Glutamatergic neuron (in vitro differentiated cells): ENCODE results near the gene ZNF548. TPM values are rescaled to one million over a fixed set of nuclear protein-coding genes. Genes with fewer than 3 reads are reported as not detected.

Experiments used
- DNase-seq: peaks from one replicate; pipeline ENCODE4 v3.0.0; 2022
- H3K27ac Mint-ChIP-seq: one replicate; pipeline ENCODE4 v1.8.0; 2020; ENCODE audit warnings: mild to moderate bottlenecking, mixed read lengths, inconsistent platforms; ENCODE audit not compliant: unreplicated experiment
- H3K27me3 Mint-ChIP-seq: one replicate; pipeline ENCODE4 v1.8.0; 2020; ENCODE audit warnings: mild to moderate bottlenecking, moderate library complexity, mixed read lengths, inconsistent platforms; ENCODE audit not compliant: unreplicated experiment
- H3K36me3 Mint-ChIP-seq: one replicate; pipeline ENCODE4 v1.8.0; 2020; ENCODE audit warnings: mild to moderate bottlenecking, mixed read lengths, inconsistent platforms; ENCODE audit not compliant: unreplicated experiment
- H3K4me1 Mint-ChIP-seq: one replicate; pipeline ENCODE4 v1.8.0; 2020; ENCODE audit warnings: mild to moderate bottlenecking, low read depth, mixed read lengths, inconsistent platforms; ENCODE audit not compliant: unreplicated experiment
- H3K4me3 Mint-ChIP-seq: one replicate; pipeline ENCODE4 v1.8.0; 2020; ENCODE audit warnings: mild to moderate bottlenecking, mixed read lengths, inconsistent platforms; ENCODE audit not compliant: unreplicated experiment
- H3K9me3 Mint-ChIP-seq: one replicate; pipeline ENCODE4 v1.8.0; 2020; ENCODE audit warnings: mild to moderate bottlenecking, moderate library complexity, mixed read lengths, inconsistent platforms; ENCODE audit not compliant: unreplicated experiment
- CTCF ChIP-seq: fragments of 200-600 bp; sonication (generic); IDR thresholded peaks from one replicate; pipeline ENCODE4 v1.5.0; 2021; ENCODE audit not compliant: partially characterized antibody, unreplicated experiment
- total RNA-seq: library from RNA; stranded (reverse); fragmentation: NEBNext Ultra II Directional; extraction: Animal tissue kit (Norgen Biotek cat#: 25700); gene quantifications from one replicate; pipeline ENCODE4 v1.2.1, GENCODE V29; 2021; ENCODE audit not compliant: unreplicated experiment

The ZNF548 gene
- total RNA-seq, 1 donor from 2014 or later: 35.4 TPM

- peak within 1 kb of the TSS; percentile 94 for H3K27ac Mint-ChIP-seq
- peaks cover 12% of the 10 kb centered on the region for H3K4me1 Mint-ChIP-seq
- H3K9me3 Mint-ChIP-seq: peaks cover 12% of the 10 kb centered on the region
- H3K4me3 Mint-ChIP-seq: peak within 1 kb of the TSS; percentile 92
- H3K36me3 Mint-ChIP-seq: peaks cover 20% of the 10 kb centered on the region
- peak; percentile 96 for DNase-seq
- no peak for TF ChIP-seq CTCF
- peaks cover 8% of the 10 kb centered on the region for H3K27me3 Mint-ChIP-seq
Observed at GRCh38 chr19:57435062-57435978, 45.7 kb downstream of the ZNF548 start, which contains the start of gene ZNF749. ZNF749 (plus strand) TSS chr19:57435325; CDS start chr19:57435579, 254 bp downstream.

GRCh38 chr19:57436417-57436816, 46.8 kb downstream of the ZNF548 start:
- peaks cover 15% of the 10 kb centered on the region for H3K9me3 Mint-ChIP-seq

GRCh38 chr19:57437931-57438330, 48.3 kb downstream of the ZNF548 start:
- no peak for DNase-seq
- Mint-ChIP-seq H3K27ac (no peak overlapping the region), H3K9me3 (peaks cover 15% of the 10 kb centered on the region), H3K36me3 (peaks cover 20% of the 10 kb centered on the region), H3K4me3 (no peak overlapping the region), H3K27me3 (peaks cover 11% of the 10 kb centered on the region), H3K4me1 (peaks cover 12% of the 10 kb centered on the region)
- TF ChIP-seq CTCF: no peak

More at GRCh38 chr19:57436417-57436816, 46.8 kb downstream of the ZNF548 start:
- Mint-ChIP-seq H3K4me1 (peaks cover 12% of the 10 kb centered on the region), H3K36me3 (peaks cover 20% of the 10 kb centered on the region), H3K27ac (peak overlapping the region; percentile 94), H3K4me3 (peak overlapping the region; percentile 92), H3K27me3 (peaks cover 11% of the 10 kb centered on the region)
- no peak for DNase-seq
- no peak for TF ChIP-seq CTCF

GRCh38 chr19:57438925-57439324, 49.3 kb downstream of the ZNF548 start:
- Mint-ChIP-seq H3K36me3 (peaks cover 18% of the 10 kb centered on the region), H3K4me3 (no peak overlapping the region), H3K9me3 (peaks cover 15% of the 10 kb centered on the region), H3K4me1 (peaks cover 12% of the 10 kb centered on the region), H3K27ac (peak overlapping the region; percentile 3), H3K27me3 (peaks cover 11% of the 10 kb centered on the region)
- DNase-seq: no peak
- TF ChIP-seq CTCF: no peak
